ENCODE measurements around the gene CTRL. TPM values are rescaled to one million over a fixed set of nuclear protein-coding genes. Genes with fewer than 3 reads are reported as not detected.
A peak's percentile ranks its signal among the peaks of the same experiment; 100 is the strongest.

Gene CTRL
- polyA plus RNA-seq, 3 donors, result 0.69 to 17.4 (median 1.6) TPM

DNA sequence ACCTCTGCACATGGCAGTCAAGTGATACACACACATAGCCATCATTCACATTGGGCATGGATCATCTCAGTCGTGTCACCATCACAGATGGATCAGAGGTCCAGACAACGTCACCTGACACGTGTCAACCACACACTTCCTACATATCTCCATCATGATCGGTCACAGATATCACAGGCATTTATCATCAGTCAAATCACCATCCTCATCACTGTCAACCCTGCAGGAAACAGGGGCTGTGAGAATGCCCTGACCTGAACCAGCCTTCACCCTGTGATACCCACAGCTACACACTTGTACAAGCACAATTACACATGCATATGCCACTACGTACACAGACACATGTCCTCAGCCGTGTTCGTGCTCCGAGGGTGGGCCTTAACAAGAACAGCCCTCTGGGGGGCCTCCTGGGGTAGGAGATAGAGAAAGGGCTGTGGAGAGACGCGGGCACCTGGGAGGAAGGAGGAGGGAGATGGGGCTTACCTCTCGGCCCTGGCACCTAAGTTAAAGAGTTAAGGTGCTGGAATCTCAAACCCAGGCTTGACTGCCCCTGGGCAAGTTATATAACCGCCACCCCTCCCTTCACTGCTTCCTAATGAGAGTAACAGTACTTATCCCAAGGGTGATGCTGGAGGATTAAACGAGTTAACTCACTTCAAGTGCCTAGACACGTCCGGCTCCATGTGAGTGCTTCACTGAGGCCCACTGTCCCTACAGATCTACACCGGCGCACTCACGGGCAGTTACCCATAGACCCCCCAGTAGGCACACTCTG, 35.7 kb upstream of the CTRL start:
- Histone ChIP-seq H3K79me2 (ENCODE audit: insufficient read depth, low read length) (peaks cover 23% of the 10 kb centered on the region), H3K36me3 (replicated peaks in 1 of 2; ENCODE audit: control insufficient read depth in 1 of 2, insufficient read depth in 2 of 2, low read length in 2 of 2) (peaks cover 1 to 16% of the 10 kb centered on the region in 2 donors), H3K27me3 (ENCODE audit: control insufficient read depth in 2 of 2, insufficient read depth in 2 of 2, low read length in 2 of 2) (no peaks in the 10 kb centered on the region), H3K4me3 (replicated peaks in 1 of 3; ENCODE audit: low read depth in 2 of 3, low read length in 3 of 3) (peak overlapping the region; percentile 83 to 91 (median 91)), H3K27ac (ENCODE audit: low read depth in 1 of 2, low read length in 2 of 2) (peak overlapping the region in 1 of 2 donors; percentile 63), H2AFZ (ENCODE audit: insufficient read depth, low read depth, low read length, poor library complexity, severe bottlenecking) (peak overlapping the region; percentile 93), H4K20me1 (ENCODE audit: insufficient read depth, low read length) (peaks cover 47% of the 10 kb centered on the region), H3K4me1 (ENCODE audit: control insufficient read depth in 1 of 2, insufficient read depth in 2 of 2, low read length in 2 of 2) (peaks cover 18 to 24% of the 10 kb centered on the region in 2 donors), H3K9ac (ENCODE audit: insufficient read depth, low read length, poor library complexity, severe bottlenecking) (peak overlapping the region; percentile 79), H3K9me3 (replicated peaks in 1 of 2; ENCODE audit: control insufficient read depth in 1 of 2, insufficient read depth in 1 of 2, low read length in 2 of 2) (no peaks in the 10 kb centered on the region), H3K4me2 (replicated peaks; ENCODE audit: extremely low read depth, low read length, poor library complexity, severe bottlenecking) (peak overlapping the region; percentile 90)
- peaks cover 26% of the 10 kb centered on the region for H3K4me1 Mint-ChIP-seq
- peak overlapping the region; percentile 98 to 99 for H3K4me3 Mint-ChIP-seq
- intact Hi-C loops (cut with micrococcal nuclease), result no loop called here
- peaks cover 9 to 19% of the 10 kb centered on the region in 2 donors for H3K36me3 Mint-ChIP-seq
- TF ChIP-seq CTCF (IDR thresholded peaks at IDR 0.05), result no peak
- no peak for DNase-seq
- no peaks in the 10 kb centered on the region for H3K9me3 Mint-ChIP-seq
- 45% methylated on average over 8 of the region's 18 CpGs for WGBS (ENCODE audit: insufficient coverage)
- H3K27me3 Mint-ChIP-seq (ENCODE audit: low read depth in 3 of 3), result peaks cover 1 to 4% (median 2%) of the 10 kb centered on the region in 3 donors
- peak overlapping the region; percentile 61 to 89 (median 78) for H3K27ac Mint-ChIP-seq

DNA sequence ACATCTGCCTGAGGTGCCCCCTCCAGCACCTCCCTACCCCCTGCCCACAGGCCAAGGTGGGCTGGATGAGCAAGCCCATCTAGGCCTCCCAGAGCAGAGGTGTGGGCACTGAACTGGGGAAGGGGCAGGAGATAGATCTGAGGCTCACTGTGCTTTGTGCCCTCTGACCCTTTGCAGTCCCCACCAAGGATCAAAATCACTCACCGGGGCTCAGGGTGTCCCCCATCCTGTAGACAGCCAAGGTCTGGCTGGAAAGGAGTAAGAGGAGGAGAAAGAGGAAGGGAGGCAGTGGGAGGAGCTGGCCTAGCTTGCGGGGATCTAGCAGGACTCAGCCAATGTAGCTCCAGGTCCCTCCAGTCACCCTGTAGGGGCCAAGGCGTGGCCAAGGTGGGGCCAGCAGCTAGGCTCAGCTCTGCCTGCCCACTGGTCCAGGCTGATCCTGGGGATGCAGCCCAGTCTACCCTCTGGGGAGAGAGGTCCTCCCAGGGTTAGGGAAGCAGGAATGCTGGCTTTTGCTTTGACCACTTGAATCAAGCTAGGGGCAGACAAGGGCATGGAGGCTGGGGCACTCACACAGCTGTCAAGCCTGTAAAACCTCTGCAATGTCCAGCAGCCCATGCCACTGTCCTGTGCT, 35.0 kb upstream of the CTRL start:
- H3K4me2 ChIP-seq (replicated peaks; ENCODE audit: extremely low read depth, low read length, poor library complexity, severe bottlenecking), result peak overlapping the region; percentile 90
- H2AFZ ChIP-seq (ENCODE audit: insufficient read depth, low read depth, low read length, poor library complexity, severe bottlenecking), result no peak overlapping the region
- H3K27me3 Mint-ChIP-seq (ENCODE audit: low read depth in 3 of 3), result peaks cover 1 to 4% (median 2%) of the 10 kb centered on the region in 3 donors
- H3K4me3 ChIP-seq (replicated peaks in 1 of 3; ENCODE audit: low read depth in 2 of 3, low read length in 3 of 3), result peak overlapping the region in 1 of 3 experiments; percentile 91
- H3K9me3 ChIP-seq (replicated peaks in 1 of 2; ENCODE audit: control insufficient read depth in 1 of 2, insufficient read depth in 1 of 2, low read length in 2 of 2), result no peaks in the 10 kb centered on the region
- peaks cover 8 to 23% of the 10 kb centered on the region in 2 donors for H3K36me3 ChIP-seq (replicated peaks in 1 of 2; ENCODE audit: control insufficient read depth in 1 of 2, insufficient read depth in 2 of 2, low read length in 2 of 2)
- H3K27me3 ChIP-seq (ENCODE audit: control insufficient read depth in 2 of 2, insufficient read depth in 2 of 2, low read length in 2 of 2), result no peaks in the 10 kb centered on the region
- DNase-seq, result peak in 1 of 3 donors; percentile 15
- H3K36me3 Mint-ChIP-seq, result peaks cover 16 to 26% of the 10 kb centered on the region in 2 donors
- H3K79me2 ChIP-seq (ENCODE audit: insufficient read depth, low read length), result peaks cover 23% of the 10 kb centered on the region
- peaks cover 47% of the 10 kb centered on the region for H4K20me1 ChIP-seq (ENCODE audit: insufficient read depth, low read length)
- peaks cover 18 to 24% of the 10 kb centered on the region in 2 donors for H3K4me1 ChIP-seq (ENCODE audit: control insufficient read depth in 1 of 2, insufficient read depth in 2 of 2, low read length in 2 of 2)
- no peak for TF ChIP-seq CTCF (IDR thresholded peaks at IDR 0.05)
- peak overlapping the region; percentile 98 to 99 for H3K4me3 Mint-ChIP-seq
- H3K9ac ChIP-seq (ENCODE audit: insufficient read depth, low read length, poor library complexity, severe bottlenecking), result peak overlapping the region; percentile 79
- no peaks in the 10 kb centered on the region for H3K9me3 Mint-ChIP-seq
- H3K27ac Mint-ChIP-seq, result no peak overlapping the region
- intact Hi-C loops (cut with micrococcal nuclease), result no loop called here
- 46% methylated on average over 2 of the region's 3 CpGs for WGBS (ENCODE audit: insufficient coverage)
- no peak overlapping the region for H3K27ac ChIP-seq (ENCODE audit: low read depth in 1 of 2, low read length in 2 of 2)
- H3K4me1 Mint-ChIP-seq, result peaks cover 26% of the 10 kb centered on the region

All from CD14-positive monocyte (primary cell).